ENCODE data around the gene RASSF4. TPM values are rescaled to one million over a fixed set of nuclear protein-coding genes. Genes with fewer than 3 reads are reported as not detected.
"Not testable (repeated sequence)": the region's sequence is repeated elsewhere in the genome, so short reads cannot be mapped to it uniquely, and the experiment has no call there.

RASSF4 gene
- polyA plus RNA-seq, 1 donor: 78.0 TPM

DNA sequence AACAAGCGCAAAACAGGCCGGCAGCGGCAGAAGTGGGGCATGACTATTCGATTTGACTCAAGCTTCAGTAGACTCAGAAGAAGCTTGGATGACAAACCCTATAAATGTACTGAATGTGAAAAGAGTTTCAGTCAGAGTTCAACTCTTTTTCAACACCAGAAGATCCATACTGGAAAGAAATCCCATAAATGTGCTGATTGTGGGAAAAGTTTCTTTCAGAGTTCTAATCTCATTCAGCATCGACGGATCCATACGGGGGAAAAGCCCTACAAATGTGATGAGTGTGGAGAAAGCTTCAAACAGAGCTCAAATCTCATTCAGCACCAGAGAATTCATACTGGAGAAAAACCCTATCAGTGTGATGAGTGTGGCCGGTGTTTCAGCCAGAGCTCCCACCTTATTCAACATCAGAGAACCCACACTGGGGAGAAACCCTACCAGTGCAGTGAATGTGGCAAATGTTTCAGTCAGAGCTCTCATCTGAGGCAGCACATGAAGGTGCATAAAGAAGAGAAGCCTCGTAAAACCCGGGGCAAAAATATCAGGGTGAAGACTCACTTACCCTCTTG, 43.9 kb downstream of the RASSF4 start:
- no peak for DNase-seq (ENCODE audit: low read depth)

GRCh38 chr10:45004661-45005060, 45.1 kb downstream of the RASSF4 start:
- DNase-seq (ENCODE audit: low read depth): no peak

DNA sequence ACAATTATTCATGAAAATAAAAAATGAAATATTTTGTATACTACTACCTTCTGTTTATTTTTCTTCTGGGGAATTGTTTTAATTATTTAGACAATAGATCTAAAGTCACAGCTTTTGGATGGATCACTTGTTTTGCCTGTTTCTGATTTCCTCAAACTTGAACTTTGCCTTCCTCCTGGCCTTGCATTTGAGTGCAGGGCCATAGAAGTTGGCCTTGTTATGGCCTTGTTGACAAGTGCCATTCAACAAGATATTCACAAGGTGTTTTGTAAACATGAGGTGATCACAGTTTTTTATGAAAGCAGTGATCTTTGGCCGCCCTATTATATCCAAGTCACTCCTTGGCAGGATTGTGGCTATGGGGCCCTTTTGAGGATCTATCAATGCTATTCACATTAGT, 45.7 kb downstream of the RASSF4 start:
- no peak for DNase-seq (ENCODE audit: low read depth)

DNA sequence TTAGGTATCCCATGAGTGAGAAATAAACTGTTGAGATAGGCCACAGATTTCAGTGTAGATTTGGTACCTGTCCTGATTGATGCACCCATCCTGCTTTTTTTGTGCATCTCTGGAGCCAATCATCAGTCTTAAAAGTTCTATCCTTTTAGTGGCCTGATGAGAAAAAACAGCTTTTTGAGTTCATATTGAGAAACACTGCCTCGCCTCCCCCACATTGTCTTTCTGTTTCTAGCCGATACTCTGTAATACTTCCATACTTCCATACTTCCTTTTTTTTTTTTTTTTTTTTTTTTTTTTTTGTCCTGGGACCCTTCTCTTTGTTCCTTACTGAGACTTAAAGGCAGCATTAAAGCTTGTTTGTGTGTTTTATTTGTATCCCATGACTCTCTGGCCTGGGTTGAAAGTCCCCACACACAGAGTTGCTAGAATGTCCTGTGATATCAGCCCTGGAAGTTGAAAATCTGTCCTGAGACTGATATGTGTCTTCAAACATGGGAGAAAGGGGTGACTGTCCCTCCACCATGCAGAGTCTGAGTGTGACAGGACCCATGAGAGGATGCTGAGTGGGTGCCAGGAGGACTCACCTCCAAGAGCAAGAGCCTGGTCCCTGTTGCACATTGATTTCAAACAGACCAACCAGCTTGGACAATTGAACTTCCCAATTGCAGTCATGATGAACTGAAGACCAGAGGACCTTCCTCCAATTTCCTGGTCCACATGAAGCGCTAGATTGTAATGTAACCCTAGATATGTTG, 46.9 kb downstream of the RASSF4 start:
- DNase-seq (ENCODE audit: low read depth): no peak

DNA sequence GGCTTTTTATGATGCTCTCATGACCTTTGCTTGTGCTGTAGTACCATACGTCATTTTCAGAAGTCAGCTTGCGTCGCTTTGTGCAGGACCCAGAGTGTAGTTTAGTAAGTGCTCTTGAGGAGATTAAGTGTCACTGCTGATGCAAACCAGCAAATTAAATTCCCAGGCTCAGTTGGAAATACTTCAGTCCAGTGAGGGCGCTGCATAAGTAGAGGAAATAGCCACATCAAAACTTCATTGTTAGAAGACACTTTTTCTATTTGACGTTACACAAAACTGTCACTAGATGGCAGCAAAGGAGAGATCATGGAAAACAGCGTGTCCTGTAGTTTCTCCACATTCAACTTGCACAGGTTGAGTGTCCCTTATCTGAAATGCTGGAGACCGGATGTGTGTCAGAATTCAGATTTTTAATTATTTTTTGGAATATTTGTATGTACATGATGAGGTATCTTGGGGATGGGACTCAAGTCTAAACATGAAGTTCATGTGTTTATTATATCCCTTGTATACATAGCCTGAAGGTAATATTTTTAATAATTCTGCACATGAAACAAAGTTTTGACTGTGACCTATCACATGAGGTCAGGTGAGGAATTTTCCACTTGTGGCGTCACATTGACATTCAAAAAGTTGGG, 49.0 kb downstream of the RASSF4 start:
- peak; percentile 72 for DNase-seq (ENCODE audit: low read depth)

- not testable (repeated sequence) for DNase-seq (ENCODE audit: low read depth)
These were observed 55.0 kb downstream of the RASSF4 start for GRCh38 chr10:45014557-45014956.

GRCh38 chr10:45015590-45015989, 56.0 kb downstream of the RASSF4 start:
- DNase-seq (ENCODE audit: low read depth): no peak

- DNase-seq (ENCODE audit: low read depth): no peak
These were observed 63.8 kb downstream of the RASSF4 start for GRCh38 chr10:45023426-45023825.

- no peak for DNase-seq (ENCODE audit: low read depth)
These were observed 74.7 kb downstream of the RASSF4 start for GRCh38 chr10:45034301-45034700.

DNA sequence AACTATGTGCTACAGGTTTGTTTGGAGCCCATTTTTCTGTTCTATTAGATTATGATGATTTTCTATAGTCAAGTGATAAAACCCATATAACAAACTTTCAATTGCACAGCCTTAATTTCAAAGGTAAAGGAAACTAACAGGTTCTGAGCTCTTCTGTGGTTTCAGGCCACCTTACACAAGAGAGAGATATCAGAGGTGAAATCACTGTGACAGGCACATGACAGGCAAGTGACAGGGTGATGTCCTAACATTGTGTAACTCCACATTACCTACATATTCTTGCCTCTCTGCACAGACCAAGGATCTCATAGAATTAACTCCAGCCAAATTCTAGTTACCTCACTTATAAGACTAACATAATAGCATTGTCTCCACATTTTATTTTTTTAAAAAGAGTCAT, 76.1 kb downstream of the RASSF4 start:
- no peak for DNase-seq (ENCODE audit: low read depth)

DNA sequence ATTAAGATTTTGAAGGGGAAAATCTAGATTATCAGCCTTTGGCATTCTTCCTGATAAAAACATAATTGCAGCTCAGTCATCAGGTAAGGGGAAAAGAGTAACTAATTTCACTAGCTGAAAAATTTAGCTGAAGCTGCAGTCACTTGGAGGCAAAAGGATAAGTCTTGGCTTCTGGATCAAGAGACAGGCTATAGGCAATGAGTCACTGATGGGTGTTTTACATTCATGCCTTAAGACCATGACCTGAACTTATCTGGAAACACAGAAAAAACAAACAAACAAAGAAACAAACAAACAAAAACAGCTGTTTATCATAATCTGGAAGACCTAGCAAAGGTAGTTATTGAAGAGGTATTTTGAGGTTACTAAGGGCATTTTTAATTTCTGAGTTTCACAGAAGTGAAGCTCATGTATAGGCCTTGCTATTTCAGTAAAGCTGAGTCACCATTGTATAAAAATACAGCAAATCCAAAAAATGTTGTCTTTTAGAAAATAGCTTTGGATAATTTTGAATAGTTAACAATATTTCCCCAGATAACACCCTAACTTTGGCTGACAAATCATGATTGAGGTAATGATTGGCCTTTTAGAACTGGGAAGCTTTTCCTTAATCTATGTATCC, 81.4 kb downstream of the RASSF4 start:
- DNase-seq (ENCODE audit: low read depth): no peak

DNA sequence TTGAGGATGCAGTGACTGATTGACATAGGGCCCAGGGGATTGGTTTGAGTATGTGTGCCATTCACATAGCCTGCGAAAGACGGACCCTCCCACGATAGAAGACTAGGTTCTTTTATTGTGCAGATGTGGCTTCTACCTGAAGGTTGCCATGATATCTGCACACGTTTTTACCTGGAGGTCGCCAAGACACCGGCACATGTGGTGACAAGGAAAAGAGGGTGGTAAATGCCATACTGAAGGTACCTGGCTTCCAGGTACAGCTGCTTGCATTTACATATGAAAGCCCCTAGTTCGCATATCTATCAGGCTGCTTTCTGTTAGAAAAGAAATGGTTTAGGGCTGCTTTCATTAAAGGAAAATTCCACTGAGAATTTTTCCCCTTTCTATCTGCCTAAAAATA, 84.7 kb downstream of the RASSF4 start:
- DNase-seq (ENCODE audit: low read depth): no peak

Other genes with a start within 250 kb of the RASSF4 start
- gene TMEM72, start 48.5 kb upstream of the RASSF4 start, polyA plus RNA-seq (ENCODE audit: insufficient read length): 0.18 TPM
- gene DEPP1, start 19.0 kb downstream of the RASSF4 start, polyA plus RNA-seq (ENCODE audit: insufficient read length): 33.8 TPM
- 42.4 TPM for gene ZNF22, start 41.1 kb downstream of the RASSF4 start, polyA plus RNA-seq (ENCODE audit: insufficient read length)